Adipocyte (in vitro differentiated cells): ENCODE measurements around the gene CDK5RAP2.

Experiments used
- DNase-seq: peaks from one replicate; pipeline ENCODE4 v3.0.0-alpha.2; 2015; ENCODE audit warnings: low read depth
- H3K27me3 ChIP-seq: replicated peaks from 2 replicates; pipeline ENCODE4 v1.7.0; 2013; ENCODE audit warnings: mild to moderate bottlenecking, low read length, moderate library complexity; ENCODE audit not compliant: control insufficient read depth, insufficient read depth
- H3K36me3 ChIP-seq: 2 replicates; pipeline ENCODE4 v1.7.0; 2013; ENCODE audit warnings: low read length, mild to moderate bottlenecking, moderate library complexity; ENCODE audit not compliant: control insufficient read depth, insufficient read depth, severe bottlenecking
- H3K4me1 ChIP-seq: 2 replicates; pipeline ENCODE4 v1.7.0; 2013; ENCODE audit warnings: mild to moderate bottlenecking, low read length, moderate library complexity; ENCODE audit not compliant: control insufficient read depth, insufficient read depth
- H3K4me3 ChIP-seq: 2 replicates; pipeline ENCODE4 v1.7.0; 2013; ENCODE audit warnings: mild to moderate bottlenecking, low read length, moderate library complexity
- H3K9ac ChIP-seq: 2 replicates; pipeline ENCODE4 v1.7.0; 2013; ENCODE audit warnings: mild to moderate bottlenecking, low read length, moderate library complexity
- H3K9me3 ChIP-seq: 2 replicates; pipeline ENCODE4 v1.7.0; 2013; ENCODE audit warnings: mild to moderate bottlenecking, low read length, moderate library complexity; ENCODE audit not compliant: control insufficient read depth

Gene CDK5RAP2

DNA sequence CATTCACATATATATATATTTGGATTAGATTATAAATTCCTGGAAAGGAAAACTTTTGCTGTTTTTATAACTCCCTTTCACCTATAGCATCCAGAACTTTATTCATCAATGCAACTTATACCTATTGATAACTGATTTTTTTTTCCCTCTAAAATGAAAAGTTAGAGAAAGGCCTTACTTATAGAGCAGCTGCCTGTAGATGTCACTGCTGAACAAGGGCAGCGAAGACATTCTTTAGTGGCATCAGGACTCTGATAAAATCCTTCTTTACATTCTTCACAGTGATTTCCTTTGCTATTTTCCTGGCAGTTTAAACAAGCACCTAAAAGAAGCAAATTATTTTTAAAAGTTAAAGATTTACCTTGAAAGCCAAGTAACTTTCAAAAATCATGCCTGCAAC, 32.3 kb upstream of the CDK5RAP2 start:
- no peaks in the 10 kb centered on the region for H3K9me3 ChIP-seq
- H3K4me3 ChIP-seq, result no peak overlapping the region
- peaks cover 44% of the 10 kb centered on the region for H3K36me3 ChIP-seq
- no peaks in the 10 kb centered on the region for H3K27me3 ChIP-seq
- DNase-seq, result no peak
- H3K4me1 ChIP-seq, result peaks cover 7% of the 10 kb centered on the region
- H3K9ac ChIP-seq, result no peak overlapping the region

DNA sequence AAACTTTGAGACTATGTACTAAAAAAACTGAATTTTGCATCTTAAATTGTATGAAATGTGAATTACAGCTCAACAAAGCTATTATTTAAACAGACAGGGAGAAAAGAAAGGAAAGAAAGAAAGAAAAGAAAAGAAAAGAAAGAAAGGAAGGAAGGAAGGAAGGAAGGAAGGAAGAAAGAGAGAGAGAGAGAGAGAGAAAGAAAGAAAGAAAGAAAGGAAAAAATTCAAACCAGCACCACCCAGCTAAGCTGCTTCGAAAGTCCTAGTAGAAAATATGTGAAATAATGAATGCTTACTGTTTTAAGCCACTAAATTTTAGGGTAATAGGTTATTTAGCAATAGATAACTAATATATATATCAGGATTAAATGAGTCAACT, 31.7 kb upstream of the CDK5RAP2 start:
- peaks cover 47% of the 10 kb centered on the region for H3K36me3 ChIP-seq
- no peak for DNase-seq
- H3K4me1 ChIP-seq, result peaks cover 1% of the 10 kb centered on the region
- no peak overlapping the region for H3K4me3 ChIP-seq
- no peaks in the 10 kb centered on the region for H3K27me3 ChIP-seq
- no peak overlapping the region for H3K9ac ChIP-seq
- no peaks in the 10 kb centered on the region for H3K9me3 ChIP-seq

DNA sequence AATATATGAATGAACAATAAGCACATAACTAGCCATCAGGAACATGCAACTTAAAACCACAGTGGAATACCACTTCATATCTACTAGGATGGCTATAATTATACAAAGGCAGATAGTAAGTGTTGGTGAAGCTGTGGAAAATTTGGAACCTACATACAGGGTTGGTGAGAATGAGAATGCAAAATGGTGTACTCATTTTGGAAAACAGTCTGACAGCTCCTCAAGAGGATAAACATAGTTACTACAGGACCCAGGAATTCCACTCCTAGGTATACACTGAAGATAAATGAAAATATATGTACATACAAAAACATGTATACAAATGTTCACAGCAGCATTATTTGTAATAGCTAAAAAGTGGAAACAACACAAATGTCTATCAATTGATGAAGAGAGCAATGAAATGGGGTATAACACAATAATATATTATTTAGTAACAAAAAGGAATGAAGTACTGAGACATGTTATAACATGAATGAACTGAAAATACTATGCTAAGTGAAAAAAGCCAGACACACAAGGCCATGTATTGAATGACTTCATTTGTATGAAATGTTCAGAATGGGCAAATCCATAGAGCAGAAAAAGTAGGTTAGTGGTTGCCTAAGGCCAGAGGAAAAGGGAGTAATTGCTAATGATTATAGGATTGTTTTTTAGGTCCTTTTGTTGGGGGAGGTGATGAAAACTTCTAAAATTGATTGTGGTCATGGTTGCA, 31.2 kb upstream of the CDK5RAP2 start:
- H3K9me3 ChIP-seq, result no peaks in the 10 kb centered on the region

DNA sequence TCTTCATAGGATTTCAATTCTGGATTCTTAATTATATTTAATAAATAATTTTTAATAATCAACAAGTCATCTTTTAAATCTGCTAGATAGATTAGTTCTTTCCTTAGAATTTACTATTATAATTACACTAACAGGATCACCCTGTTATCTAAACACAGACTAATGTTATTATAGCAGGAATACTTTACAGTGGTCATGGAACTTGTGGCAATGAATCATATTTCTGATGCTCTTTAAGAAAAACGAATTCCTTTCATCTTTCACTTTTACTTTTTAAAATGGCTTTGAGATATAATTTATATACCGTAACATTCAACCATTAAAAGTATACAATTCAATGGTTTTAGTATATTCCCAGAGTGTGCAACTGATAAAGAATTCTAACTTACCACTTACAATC, 29.7 kb upstream of the CDK5RAP2 start:
- Histone ChIP-seq H3K9me3 (no peaks in the 10 kb centered on the region), H3K9ac (no peak overlapping the region), H3K36me3 (peaks cover 63% of the 10 kb centered on the region), H3K4me1 (no peaks in the 10 kb centered on the region), H3K4me3 (no peak overlapping the region), H3K27me3 (no peaks in the 10 kb centered on the region)
- DNase-seq, result no peak

More for the DNA sequence above, 31.2 kb upstream of the CDK5RAP2 start:
- Histone ChIP-seq H3K27me3 (no peaks in the 10 kb centered on the region), H3K36me3 (peaks cover 52% of the 10 kb centered on the region), H3K4me3 (no peak overlapping the region), H3K4me1 (no peaks in the 10 kb centered on the region), H3K9ac (no peak overlapping the region)
- no peak for DNase-seq

DNA sequence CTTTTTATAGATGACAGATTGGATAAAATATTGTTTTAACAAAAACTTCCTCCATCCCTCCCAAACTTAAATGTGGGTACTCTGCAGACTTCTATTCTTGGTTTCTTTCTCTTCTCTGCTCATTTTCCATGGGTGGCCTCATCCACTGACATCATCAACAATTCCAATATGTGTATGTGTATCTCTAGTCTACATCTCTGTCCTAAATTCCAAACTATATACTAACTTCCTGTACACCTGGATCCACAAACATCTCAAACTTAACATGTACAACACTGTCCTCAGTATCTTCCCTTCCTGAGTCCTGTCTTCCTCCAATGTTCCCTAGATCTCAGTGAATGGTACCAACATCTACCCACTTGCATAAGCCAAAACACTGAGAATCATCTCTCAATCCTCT, 28.5 kb upstream of the CDK5RAP2 start:
- no peak for DNase-seq
- H3K36me3 ChIP-seq, result peaks cover 62% of the 10 kb centered on the region
- H3K27me3 ChIP-seq, result no peaks in the 10 kb centered on the region

DNA sequence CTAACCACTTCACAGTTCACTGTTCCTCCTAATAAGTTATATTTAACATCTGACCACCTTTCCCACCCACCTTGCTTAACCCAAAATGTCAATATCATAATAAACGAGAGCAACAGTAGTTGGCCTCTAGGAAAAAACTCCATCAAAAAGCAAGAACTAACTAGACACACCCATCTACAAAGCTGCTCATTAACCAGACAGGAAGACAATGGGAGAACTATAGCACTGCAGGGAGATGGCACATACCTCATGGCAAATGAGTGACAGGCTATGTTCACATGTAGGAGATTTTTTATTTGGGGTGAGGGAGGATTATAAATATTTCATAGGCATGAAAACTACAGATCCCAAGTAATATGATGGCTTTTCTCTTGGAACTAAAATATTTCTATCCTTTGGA, 23.6 kb upstream of the CDK5RAP2 start:
- Histone ChIP-seq H3K9me3 (no peaks in the 10 kb centered on the region), H3K4me1 (no peaks in the 10 kb centered on the region), H3K36me3 (peaks cover 41% of the 10 kb centered on the region), H3K27me3 (no peaks in the 10 kb centered on the region), H3K4me3 (no peak overlapping the region), H3K9ac (no peak overlapping the region)
- no peak for DNase-seq

More for the DNA sequence above, 28.5 kb upstream of the CDK5RAP2 start:
- H3K9ac ChIP-seq, result no peak overlapping the region
- H3K4me3 ChIP-seq, result no peak overlapping the region
- no peaks in the 10 kb centered on the region for H3K4me1 ChIP-seq
- no peaks in the 10 kb centered on the region for H3K9me3 ChIP-seq

DNA sequence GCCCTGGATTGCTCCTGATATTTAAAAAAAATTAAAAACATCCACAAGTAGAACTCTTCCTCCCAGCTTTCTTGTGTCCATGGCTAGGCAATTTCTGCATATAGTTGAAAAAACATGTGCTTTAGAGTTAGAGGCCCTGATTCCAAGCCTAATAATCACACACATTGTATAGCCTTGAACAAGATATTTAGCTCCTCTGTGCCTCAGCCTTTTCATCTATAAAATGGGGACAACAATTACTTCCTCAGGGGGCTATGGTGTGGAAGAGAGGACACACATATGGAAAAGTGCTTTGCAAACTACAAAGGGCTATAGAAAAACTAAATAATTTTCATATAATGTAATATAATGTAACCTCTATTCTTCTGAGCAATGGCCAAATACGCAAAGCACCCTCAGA, 23.0 kb upstream of the CDK5RAP2 start:
- no peaks in the 10 kb centered on the region for H3K4me1 ChIP-seq
- DNase-seq, result no peak
- H3K9me3 ChIP-seq, result no peaks in the 10 kb centered on the region
- no peaks in the 10 kb centered on the region for H3K27me3 ChIP-seq
- no peak overlapping the region for H3K9ac ChIP-seq
- no peak overlapping the region for H3K4me3 ChIP-seq
- H3K36me3 ChIP-seq, result peaks cover 38% of the 10 kb centered on the region

DNA sequence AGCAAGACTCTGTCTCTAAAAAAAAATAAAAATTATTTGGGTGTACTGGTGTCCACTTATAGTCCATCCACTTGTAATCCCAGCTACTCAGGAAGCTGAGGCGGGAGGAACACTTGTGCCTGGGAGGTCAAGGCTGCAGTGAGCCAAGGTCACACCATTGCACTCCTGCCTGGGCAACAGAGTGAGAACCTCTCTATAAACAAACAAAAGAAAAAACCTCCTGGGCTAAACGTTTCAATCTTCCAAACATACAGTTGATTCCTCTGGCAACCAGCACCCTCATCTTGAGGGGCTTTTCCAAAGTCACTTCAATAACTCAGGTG, 13.9 kb upstream of the CDK5RAP2 start:
- H3K4me1 ChIP-seq, result no peaks in the 10 kb centered on the region
- H3K9ac ChIP-seq, result no peak overlapping the region
- H3K36me3 ChIP-seq, result no peaks in the 10 kb centered on the region
- no peak overlapping the region for H3K4me3 ChIP-seq
- DNase-seq, result no peak
- H3K27me3 ChIP-seq, result no peaks in the 10 kb centered on the region
- H3K9me3 ChIP-seq, result no peaks in the 10 kb centered on the region

DNA sequence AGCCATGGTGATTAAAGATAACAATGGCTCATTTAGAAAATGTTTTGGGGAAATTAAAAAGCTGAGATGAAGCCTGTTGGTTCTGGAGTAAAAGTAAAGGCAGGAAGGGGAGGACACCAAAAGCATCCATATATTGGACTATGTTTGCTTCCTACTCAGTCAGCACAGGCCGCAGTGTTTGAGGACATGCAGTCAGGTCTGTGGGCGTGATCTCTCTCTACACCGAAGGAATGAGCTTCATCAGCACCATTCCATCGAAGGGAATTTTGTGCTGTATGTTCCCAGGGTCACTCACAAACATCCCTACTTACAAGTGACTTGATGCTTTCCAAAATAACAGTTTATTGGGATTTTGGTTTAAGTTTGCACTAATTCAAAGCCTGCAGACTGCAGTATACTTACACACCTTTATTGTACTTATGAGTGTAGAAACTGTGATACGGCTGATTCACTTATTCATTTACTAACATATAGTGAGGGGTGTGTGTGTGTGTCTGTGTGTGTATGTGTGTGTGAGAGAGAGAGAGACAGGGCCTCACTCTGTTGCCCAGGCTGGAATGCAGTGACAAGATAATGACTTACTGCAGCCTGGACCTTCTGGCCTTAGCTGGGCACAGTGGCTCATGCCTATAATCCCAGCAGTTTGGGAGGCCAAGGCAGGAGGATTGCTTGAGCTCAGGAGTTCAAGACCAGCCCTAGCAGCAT, 13.4 kb upstream of the CDK5RAP2 start:
- no peak for DNase-seq
- no peak overlapping the region for H3K4me3 ChIP-seq
- no peaks in the 10 kb centered on the region for H3K36me3 ChIP-seq

DNA sequence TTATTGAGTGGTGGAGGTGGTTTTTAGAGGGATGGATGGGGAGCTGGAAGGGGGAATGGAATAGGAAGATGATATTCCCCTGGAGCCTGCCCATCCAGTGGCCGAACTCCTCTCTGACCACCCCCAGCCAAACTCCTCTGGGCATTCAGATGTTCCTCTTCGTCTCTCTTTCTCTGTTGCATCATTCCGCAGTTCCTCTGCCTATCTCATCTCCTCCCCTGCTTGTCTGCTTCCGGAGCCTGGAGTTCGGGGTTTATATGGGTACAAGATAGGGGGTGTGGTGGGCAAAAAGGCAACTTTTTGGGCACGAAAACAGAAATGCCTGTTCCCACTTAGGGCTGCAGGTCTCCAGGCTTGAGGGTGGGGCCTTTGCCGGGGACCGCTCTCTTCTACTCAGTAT, 12.2 kb upstream of the CDK5RAP2 start:
- no peak for DNase-seq
- no peaks in the 10 kb centered on the region for H3K27me3 ChIP-seq
- H3K9me3 ChIP-seq, result no peaks in the 10 kb centered on the region

More for the DNA sequence above, 13.4 kb upstream of the CDK5RAP2 start:
- H3K4me1 ChIP-seq, result no peaks in the 10 kb centered on the region
- no peaks in the 10 kb centered on the region for H3K9me3 ChIP-seq
- H3K27me3 ChIP-seq, result no peaks in the 10 kb centered on the region
- no peak overlapping the region for H3K9ac ChIP-seq

DNA sequence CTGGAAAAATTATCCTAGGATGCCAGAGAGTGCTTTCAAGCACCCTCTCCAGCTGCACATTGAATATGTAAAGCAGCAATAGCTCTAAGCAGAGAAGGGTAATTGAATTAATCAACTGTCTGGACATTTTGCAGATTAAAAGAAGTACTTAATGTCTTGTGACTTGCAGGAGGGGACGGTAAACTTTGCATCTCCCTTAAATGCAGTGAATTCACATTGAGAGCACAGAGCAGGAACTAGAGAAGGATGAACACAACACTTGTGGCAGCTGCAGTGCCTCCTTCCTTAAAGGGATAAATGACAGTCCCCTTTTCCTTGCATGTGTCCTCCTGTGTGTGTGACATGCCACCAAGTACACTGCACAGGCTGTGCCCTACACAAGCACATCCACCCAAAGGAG, 7.4 kb upstream of the CDK5RAP2 start:
- no peak overlapping the region for H3K9ac ChIP-seq
- peaks cover 8% of the 10 kb centered on the region for H3K4me1 ChIP-seq
- no peak overlapping the region for H3K4me3 ChIP-seq
- no peak for DNase-seq
- H3K9me3 ChIP-seq, result no peaks in the 10 kb centered on the region
- H3K36me3 ChIP-seq, result no peaks in the 10 kb centered on the region
- H3K27me3 ChIP-seq, result no peaks in the 10 kb centered on the region

More for the DNA sequence above, 12.2 kb upstream of the CDK5RAP2 start:
- Histone ChIP-seq H3K4me1 (no peaks in the 10 kb centered on the region), H3K36me3 (no peaks in the 10 kb centered on the region), H3K9ac (no peak overlapping the region), H3K4me3 (no peak overlapping the region)
